ENCODE measurements around the gene ZNF385C. TPM values are rescaled to one million over a fixed set of nuclear protein-coding genes. Genes with fewer than 3 reads are reported as not detected.

Gene ZNF385C
- total and polyA plus RNA-seq, 2 of the 13 experiments (the other 11 are each of a cell fraction or from before 2014, with no cell fraction given), result 2.3 to 6.1 TPM

GRCh38 chr17:42019509-42020404 is 78.5 kb downstream of the ZNF385C start, which contains the start of gene NKIRAS2 (continued):
- TF ChIP-seq CENPBD1 (CRISPR knock-in tag; IDR thresholded peaks at IDR 0.05; ENCODE audit: borderline replicate concordance, low read depth) (no peak), BHLHE40 (IDR thresholded peaks at IDR 0.05; ENCODE audit: low read length) (no peak), FOSL1 (CRISPR knock-in tag; IDR thresholded peaks at IDR 0.05; ENCODE audit: borderline replicate concordance) (no peak), CREB1 (IDR thresholded peaks at IDR 0.05) (peak; percentile 32; the same call in 1 of the 2 replicates), CREB1 (CRISPR knock-in tag; IDR thresholded peaks at IDR 0.05) (peak; percentile 74), ZFYVE20 (CRISPR knock-in tag; IDR thresholded peaks at IDR 0.05; ENCODE audit: borderline replicate concordance, low read depth) (no peak), MZF1 (CRISPR knock-in tag; IDR thresholded peaks at IDR 0.05; ENCODE audit: borderline replicate concordance) (no peak), ZNF724P (CRISPR knock-in tag; IDR thresholded peaks at IDR 0.05; ENCODE audit: borderline replicate concordance) (no peak), HDAC6 (IDR thresholded peaks at IDR 0.05; ENCODE audit: low read depth, low read length) (no peak), NCOR1 (IDR thresholded peaks at IDR 0.05; ENCODE audit: borderline replicate concordance, low read length) (no peak), TRIM24 (CRISPR knock-in tag; IDR thresholded peaks at IDR 0.05) (no peak), FOXK2 (IDR thresholded peaks at IDR 0.05) (no peak), ZNF687 (CRISPR knock-in tag; IDR thresholded peaks at IDR 0.05) (peak; percentile 90), ZSCAN20 (CRISPR knock-in tag; IDR thresholded peaks at IDR 0.05; ENCODE audit: borderline replicate concordance) (no peak; the same call in 1 of the 2 replicates), ZBED4 (CRISPR knock-in tag; IDR thresholded peaks at IDR 0.05; ENCODE audit: borderline replicate concordance) (peak; percentile 71; the same call in 1 of the 2 replicates), ZNF382 (CRISPR knock-in tag; IDR thresholded peaks at IDR 0.05; ENCODE audit: borderline replicate concordance) (no peak), MIER2 (CRISPR knock-in tag; IDR thresholded peaks at IDR 0.05) (no peak), ZFP36L2 (CRISPR knock-in tag; IDR thresholded peaks at IDR 0.05) (no peak), ZNF138 (CRISPR knock-in tag; IDR thresholded peaks at IDR 0.05; ENCODE audit: low read depth) (0 out of 2 replicates have a peak, but pooled peaks have one; percentile 79), ZNF451 (CRISPR knock-in tag; IDR thresholded peaks at IDR 0.05) (no peak), ZC3H4 (CRISPR knock-in tag; IDR thresholded peaks at IDR 0.05; ENCODE audit: borderline replicate concordance) (no peak; the same call in 1 of the 2 replicates)
